Stimulated activated naive CD8-positive, alpha-beta T cell treated with anti-CD3 and anti-CD28 coated beads, Interleukin-15, Interleukin-2, amounts not matched to agents 100 U/mL and 50 U/mL, for 24 hours (primary cell): ENCODE data around the gene AKAP7.

Experiments
- ATAC-seq: fragments of 150-1000 bp; cut with Tn5 transposase; one replicate; pipeline ENCODE4 v1.10.0; 2021
- DNase-seq: peaks from one replicate; pipeline ENCODE4 v3.0.0; 2021

Gene AKAP7

DNA sequence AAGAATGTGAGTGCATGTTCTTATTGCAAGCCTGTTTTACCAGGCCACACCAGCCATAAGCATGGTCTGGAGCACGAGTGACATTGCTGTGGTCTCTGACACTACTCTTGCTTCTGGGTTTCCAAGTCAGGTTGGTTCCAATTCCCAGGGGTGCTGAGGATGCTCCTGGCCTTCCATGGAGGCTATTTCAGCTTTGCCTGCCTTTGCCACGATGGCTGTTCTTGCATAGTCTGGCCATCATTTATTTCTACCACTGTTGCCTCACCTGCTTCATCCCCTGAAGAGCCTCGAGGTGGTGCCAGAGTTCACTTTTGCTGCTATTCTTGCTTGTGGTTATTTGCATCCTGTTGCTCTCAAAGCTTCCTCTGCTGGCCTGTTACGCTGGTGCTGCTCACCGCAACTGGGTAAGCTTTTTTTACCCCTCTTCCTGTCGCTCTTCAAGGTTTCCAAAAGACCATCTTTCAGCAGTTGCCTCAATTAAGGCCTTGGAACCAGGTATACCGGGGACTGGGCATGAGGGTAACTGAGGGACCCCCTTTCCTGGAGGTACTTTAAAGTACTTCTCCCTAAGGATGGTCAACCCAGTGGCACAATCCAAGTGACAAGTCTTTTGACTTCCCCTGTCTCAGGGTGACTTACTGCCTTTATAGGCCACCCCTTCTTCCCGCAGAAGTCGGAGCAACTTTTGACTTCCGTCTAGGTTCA, 64.5 kb downstream of the AKAP7 start:
- DNase-seq = peak; percentile 62

GRCh38 chr6:131205481-131206244, 70.4 kb downstream of the AKAP7 start:
- ATAC-seq (no peak), DNase-seq (no peak)

More for the DNA sequence above, 64.5 kb downstream of the AKAP7 start:
- peak; percentile 100 for ATAC-seq

GRCh38 chr6:131206463-131207251, 71.4 kb downstream of the AKAP7 start:
- DNase-seq = no peak
- no peak for ATAC-seq

DNA sequence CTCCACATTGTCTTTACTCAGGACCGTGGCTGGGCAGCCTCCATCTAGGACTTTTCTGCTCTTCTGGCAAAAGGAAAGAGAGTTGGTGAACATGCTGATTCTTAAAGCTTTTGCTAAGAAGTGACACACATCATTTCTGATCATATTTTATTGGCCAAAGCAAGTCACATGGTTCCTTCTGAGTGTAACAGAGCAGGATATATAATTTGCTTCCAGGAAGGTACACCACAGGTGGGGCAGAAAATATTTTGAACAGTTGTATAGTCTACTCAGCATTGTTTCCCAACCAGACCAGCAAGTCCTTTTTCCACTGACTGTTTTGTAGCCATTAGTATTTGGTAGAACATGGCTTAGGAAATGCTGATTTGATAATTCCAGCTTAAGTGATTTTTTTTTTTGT, 73.5 kb downstream of the AKAP7 start:
- ATAC-seq = no peak
- DNase-seq = no peak

DNA sequence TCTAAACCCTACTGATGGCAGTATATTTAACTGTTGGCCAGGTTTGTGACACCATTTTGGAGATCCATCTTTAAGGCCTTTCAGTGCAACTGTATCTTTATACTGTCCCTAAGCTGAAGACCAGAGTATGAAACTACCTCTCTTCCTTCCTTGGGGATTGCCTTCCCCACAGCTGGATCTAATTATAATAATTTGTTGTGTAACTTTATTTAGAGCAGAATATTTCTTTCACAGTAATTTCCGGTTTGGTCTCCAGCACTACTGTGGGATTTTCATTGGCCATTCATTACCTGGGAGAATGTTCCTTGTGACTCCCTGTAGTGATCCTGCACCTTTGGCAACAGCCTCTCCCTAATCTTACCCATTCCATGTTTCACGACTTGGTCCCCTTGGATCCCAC, 75.2 kb downstream of the AKAP7 start:
- ATAC-seq = no peak
- DNase-seq = no peak

DNA sequence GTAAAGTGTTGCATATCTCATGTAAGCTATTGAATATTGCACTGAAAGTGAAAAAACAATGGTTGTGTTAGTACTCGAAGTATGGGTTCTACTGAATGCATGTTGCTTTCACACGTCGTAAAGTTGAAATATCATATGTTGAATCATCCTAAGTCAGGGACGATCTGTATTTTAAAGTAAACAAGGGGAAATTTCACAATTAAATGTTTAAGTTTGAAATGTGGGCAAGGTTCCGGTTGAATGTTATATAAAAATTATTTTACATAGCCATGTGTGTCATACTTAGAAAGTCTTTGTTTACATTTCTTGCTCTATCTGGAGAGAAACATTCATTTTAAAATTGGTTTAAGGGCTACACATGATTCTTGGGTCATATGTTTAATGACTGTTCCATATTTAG, 76.8 kb downstream of the AKAP7 start:
- no peak for DNase-seq
- ATAC-seq = no peak

GRCh38 chr6:131212913-131213312, 77.6 kb downstream of the AKAP7 start:
- ATAC-seq = no peak
- DNase-seq = no peak

- no peak for ATAC-seq
- DNase-seq = no peak
Observed at GRCh38 chr6:131213501-131213990, 78.3 kb downstream of the AKAP7 start.

GRCh38 chr6:131215219-131215618, 80.0 kb downstream of the AKAP7 start:
- DNase-seq (no peak), ATAC-seq (no peak)

GRCh38 chr6:131216246-131216645, 81.0 kb downstream of the AKAP7 start:
- ATAC-seq (no peak), DNase-seq (no peak)

DNA sequence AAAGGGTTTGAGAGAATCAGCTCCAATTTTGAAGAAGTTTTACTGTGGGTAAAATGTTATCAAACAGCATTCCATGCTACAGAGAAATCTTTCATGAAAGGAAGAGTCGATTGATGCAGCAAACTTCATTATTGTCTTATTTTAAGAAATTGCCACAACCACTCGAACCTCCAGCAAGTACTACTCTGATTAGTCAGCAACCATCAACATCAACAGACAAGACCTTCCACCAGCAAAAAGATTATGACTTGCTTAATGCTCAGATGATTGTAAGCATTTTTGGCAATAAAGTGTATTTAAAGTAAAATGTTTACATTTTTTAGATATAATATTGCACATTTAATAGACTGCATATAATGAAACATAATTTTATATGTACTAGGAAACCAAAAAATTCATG, 87.5 kb downstream of the AKAP7 start:
- ATAC-seq = no peak
- no peak for DNase-seq

DNA sequence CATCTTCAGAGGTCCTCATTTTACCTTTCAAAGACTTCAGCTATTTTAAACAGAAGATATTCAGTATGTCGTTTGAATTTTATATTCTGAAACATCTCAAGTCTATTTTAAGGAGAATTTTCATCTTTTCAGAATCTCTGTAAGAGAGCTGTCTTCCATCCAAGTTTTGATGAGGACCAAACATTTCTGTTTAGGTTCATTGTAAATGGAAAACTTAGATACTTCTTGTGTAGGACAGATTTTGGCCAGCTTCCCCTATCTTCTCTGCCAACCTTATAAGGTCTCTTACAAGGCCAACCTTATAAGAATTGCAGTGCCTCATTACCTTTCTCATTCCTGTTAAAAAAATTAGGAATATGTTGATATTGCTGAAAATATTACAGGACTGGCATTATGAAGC, 88.1 kb downstream of the AKAP7 start:
- DNase-seq (no peak), ATAC-seq (no peak)

GRCh38 chr6:131225127-131225526, 89.9 kb downstream of the AKAP7 start:
- ATAC-seq = no peak
- DNase-seq = no peak

DNA sequence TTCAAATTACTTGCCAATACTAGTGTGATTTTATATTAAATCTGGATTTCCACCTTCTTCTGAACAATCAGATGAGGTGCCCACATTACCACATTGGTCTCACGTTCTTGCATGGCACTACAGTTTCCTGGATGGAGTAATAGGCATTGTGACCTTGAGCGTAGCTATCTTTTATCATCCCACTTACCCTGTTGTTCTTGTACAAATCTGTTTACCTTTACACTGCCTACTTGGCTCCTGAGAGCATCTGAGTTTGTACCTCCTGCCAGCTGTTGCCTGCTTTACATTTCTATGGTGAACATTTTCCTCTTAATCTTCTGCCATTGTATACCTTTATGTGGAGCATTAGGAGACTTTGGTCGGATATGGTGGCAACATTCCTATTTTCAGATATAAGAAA, 90.7 kb downstream of the AKAP7 start:
- no peak for ATAC-seq
- no peak for DNase-seq

- no peak for ATAC-seq
- no peak for DNase-seq
Observed at GRCh38 chr6:131226459-131227157, 91.3 kb downstream of the AKAP7 start.

DNA sequence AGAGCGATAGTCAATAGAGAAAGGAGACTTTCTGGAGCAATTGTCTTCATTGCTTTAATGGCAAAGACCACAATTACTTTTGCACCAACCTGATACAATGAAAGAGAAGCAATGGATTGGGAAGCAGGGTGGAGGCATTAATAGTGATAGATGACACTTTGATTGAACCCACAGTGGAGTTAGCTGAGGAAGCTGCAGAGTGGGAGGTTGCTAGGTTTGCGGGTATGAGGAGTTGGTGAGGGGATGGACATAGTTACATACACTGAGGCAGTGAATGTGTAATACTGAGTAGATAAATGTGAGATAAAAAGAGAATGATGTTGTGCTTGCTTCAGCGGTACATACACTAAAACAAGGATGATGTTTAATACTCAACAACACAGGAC, 91.9 kb downstream of the AKAP7 start:
- no peak for DNase-seq
- ATAC-seq = no peak

GRCh38 chr6:131231103-131231502, 95.8 kb downstream of the AKAP7 start:
- no peak for ATAC-seq
- no peak for DNase-seq

DNA sequence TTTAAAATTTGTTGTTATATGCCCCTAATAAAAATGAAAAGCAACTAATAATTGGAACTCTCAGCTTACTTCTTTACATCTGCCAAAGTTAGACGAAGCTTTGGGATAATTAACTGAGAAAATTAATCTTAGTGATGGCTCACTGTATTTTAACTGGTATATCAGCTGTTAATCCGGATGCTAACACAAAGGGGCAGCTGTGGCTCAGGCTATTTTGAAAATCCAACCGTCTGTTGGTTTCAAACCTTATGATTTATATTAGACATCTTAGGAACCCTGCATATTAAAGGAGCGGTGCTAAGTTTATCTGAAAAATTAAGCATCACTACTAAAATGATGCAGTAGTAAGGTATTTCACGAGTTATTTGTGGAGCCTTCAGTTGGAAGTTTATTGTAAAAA, 96.6 kb downstream of the AKAP7 start:
- ATAC-seq (no peak), DNase-seq (no peak)

- no peak for ATAC-seq
- DNase-seq = no peak
Observed at GRCh38 chr6:131244942-131245341, 109.7 kb downstream of the AKAP7 start.

DNA sequence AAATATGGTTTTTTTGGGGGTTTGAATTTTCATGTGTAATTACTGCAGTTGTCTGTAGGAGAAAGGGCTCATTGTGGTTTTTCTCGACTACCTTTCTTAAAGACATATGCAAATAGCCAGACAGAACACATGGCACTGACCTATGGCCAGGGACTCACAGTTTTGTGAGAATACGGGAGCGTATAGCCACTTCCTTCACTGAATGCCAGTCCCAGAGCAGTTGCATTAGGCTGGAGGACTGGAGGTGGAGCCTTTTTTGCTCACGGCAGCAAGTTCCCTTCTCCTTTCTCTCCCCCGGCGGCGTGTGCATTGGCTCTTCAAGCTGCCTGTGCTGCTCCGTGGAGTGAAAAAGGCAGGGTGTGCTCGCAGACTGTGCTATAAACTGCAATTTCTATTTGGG, 114.9 kb downstream of the AKAP7 start:
- DNase-seq = peak; percentile 23
- peak; percentile 78 for ATAC-seq

GRCh38 chr6:131250936-131251335, 115.7 kb downstream of the AKAP7 start:
- ATAC-seq = no peak

DNA sequence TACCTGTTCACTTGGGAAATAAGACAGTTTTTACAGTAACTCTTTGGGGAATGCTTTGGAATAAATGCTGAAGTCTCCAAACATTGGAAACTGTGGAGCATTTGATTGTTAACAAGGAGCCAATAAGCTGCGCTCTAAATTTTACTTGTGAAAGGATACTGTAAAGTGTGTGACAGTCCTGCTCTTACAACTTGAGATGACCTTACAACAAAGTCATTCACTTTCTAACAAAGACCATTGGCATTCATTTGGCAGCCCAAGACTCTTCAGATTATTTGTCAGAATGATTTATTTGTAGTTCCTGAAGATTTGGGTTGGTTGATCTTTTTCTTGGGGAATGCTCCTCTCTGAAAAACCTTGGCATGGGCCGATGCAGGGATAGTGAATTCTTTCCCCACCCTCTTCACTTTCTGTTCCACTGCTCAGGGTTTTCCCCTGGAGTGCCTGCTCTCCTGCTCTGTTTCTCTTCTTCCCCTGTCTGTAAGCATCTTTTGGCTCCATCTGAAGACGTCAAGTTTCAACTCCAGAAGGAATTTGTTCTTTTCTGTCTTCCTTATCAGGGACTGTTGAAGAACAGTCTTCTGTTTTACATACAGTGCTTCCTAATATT, 116.4 kb downstream of the AKAP7 start:
- ATAC-seq (no peak), DNase-seq (no peak)

More at GRCh38 chr6:131250936-131251335, 115.7 kb downstream of the AKAP7 start:
- no peak for DNase-seq
